GM12801 (cell line): Measurements from ENCODE around the gene POLR1E.

Source experiments
- CTCF ChIP-seq: IDR thresholded peaks from one replicate; pipeline ENCODE4 v1.5.1; 2011; ENCODE audit warnings: control low read depth; ENCODE audit not compliant: insufficient read length; ENCODE audit errors: extremely low read depth

Gene POLR1E

GRCh38 chr9:37521111-37521510 lies 35.4 kb downstream of the POLR1E start:
- TF ChIP-seq CTCF: no peak

GRCh38 chr9:37522971-37523370 lies 37.2 kb downstream of the POLR1E start:
- TF ChIP-seq CTCF: no peak

DNA sequence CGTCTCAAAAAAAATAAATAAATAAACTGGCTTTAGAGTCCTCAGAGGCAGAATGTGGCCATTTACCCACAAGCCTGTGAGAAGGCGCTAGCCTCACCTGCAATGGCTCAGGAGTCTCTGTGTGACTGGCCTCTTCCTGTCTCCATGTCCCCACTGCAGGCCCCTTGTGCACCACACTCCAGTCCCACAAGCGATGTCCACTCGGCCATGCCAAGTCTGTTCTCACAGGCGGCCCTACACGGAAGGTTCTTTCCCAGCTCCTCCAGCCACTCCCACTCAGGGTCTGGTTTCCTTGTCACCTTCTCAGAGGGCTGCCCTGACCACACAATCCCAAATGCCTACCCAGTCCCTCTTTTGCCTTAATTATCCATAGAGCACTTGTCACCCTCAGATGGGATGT lies 38.2 kb downstream of the POLR1E start:
- no peak for TF ChIP-seq CTCF

DNA sequence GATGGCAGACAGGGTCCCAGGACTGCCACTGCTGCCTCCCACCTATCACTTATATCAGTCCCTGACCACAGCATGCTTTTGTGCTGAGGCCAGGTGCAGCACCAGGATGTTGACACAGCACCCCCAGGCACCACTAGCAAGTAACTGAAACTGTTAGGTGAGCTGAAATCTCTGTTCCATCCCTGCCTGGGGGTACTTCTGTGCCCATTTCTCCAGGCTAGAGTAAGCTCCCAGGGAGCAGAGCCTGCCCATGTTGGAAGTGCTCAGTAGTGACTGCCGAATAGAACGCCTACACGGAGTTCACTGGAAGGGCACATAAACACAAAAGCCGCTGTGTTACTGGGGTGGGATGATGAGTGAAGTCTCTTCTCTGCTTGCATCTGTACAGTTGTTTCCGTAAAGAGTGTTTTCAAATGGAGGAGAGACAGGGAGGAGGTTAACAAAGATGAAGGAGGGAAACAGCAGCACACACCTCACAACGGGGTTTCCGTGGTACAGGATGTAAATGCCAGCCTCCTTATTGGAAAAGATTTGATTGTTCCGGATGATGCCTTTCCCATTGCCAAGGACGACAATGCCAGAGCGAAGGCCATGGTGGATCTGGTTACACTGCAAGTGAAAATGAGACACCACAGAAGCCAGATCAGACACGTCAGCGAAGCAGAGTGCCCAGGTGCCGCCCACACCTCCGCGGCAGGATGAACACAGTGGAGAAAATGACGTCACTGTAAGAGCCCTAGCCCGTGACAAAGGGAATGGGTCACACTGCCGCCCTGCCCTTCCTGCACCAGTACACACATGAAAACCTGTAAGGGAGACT lies 43.1 kb downstream of the POLR1E start:
- no peak for TF ChIP-seq CTCF

DNA sequence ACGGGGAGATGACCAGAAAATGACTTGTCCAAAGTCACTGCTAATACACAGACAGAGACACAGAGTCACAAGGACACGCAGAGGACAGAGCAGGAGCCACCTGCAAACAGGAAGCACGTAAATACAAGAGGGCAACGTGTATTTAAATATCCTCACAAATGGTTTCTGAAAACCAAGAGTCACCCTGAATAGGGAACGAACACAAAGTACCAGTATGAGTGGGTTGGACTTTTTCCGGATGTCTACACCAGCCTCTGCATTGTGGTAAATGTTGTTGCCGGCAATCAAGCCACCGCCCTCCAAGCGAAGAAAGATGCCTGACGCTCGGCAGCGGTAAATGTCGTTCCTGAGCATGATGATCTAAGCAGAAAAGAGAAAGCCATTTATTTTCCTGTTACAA lies 46.0 kb downstream of the POLR1E start:
- no peak for TF ChIP-seq CTCF

GRCh38 chr9:37534412-37534811 lies 48.7 kb downstream of the POLR1E start:
- TF ChIP-seq CTCF: no peak

- TF ChIP-seq CTCF: no peak
Observed at GRCh38 chr9:37534901-37535300, 49.2 kb downstream of the POLR1E start.
